GM19238 (cell line): ENCODE measurements around the gene PRRC2A.
A peak's percentile ranks its signal among the peaks of the same experiment; 100 is the strongest.

Experiments used
- DNase-seq: peaks from one replicate; pipeline ENCODE4 v3.0.0; 2011; ENCODE audit warnings: low spot score; ENCODE audit not compliant: insufficient read length

The PRRC2A gene

GRCh38 chr6:31620586-31621319, at the start of gene PRRC2A:
Gene PRRC2A (plus strand): TSS chr6:31620715. CDS start chr6:31622790, 2,075 bp downstream.
- peak; percentile 87 for DNase-seq

- DNase-seq, result peak; percentile 62
These were observed 48.2 kb upstream of the PRRC2A start, which contains the start of gene LTA for GRCh38 chr6:31572041-31572911. Gene LTA (plus strand): TSS chr6:31572289. CDS start chr6:31572743, 454 bp downstream.

GRCh38 chr6:31573239-31574105, 47.0 kb upstream of the PRRC2A start:
- DNase-seq, result no peak

- no peak for DNase-seq
These were observed 46.1 kb upstream of the PRRC2A start for GRCh38 chr6:31574106-31575061.

GRCh38 chr6:31575335-31575901, 45.1 kb upstream of the PRRC2A start, which contains the start of gene TNF:
Gene TNF (plus strand): TSS chr6:31575565. CDS start chr6:31575742, 177 bp downstream.
- DNase-seq, result peak; percentile 65

- DNase-seq, result no peak
These were observed 44.4 kb upstream of the PRRC2A start for GRCh38 chr6:31575952-31576685.

GRCh38 chr6:31576897-31577578, 43.5 kb upstream of the PRRC2A start:
- no peak for DNase-seq

GRCh38 chr6:31577579-31577966, 42.9 kb upstream of the PRRC2A start:
- no peak for DNase-seq

GRCh38 chr6:31578184-31579118, 42.1 kb upstream of the PRRC2A start:
- no peak for DNase-seq

GRCh38 chr6:31579119-31579505, 41.4 kb upstream of the PRRC2A start:
- DNase-seq, result no peak

- DNase-seq, result no peak
These were observed 40.7 kb upstream of the PRRC2A start for GRCh38 chr6:31579546-31580437.

GRCh38 chr6:31580438-31580740, 40.1 kb upstream of the PRRC2A start:
- DNase-seq, result no peak

GRCh38 chr6:31580807-31581433, 39.6 kb upstream of the PRRC2A start:
- peak; percentile 72 for DNase-seq

GRCh38 chr6:31581434-31582229, 38.9 kb upstream of the PRRC2A start:
- no peak for DNase-seq

- no peak for DNase-seq
These were observed 38.3 kb upstream of the PRRC2A start, which contains the start of gene LTB for GRCh38 chr6:31582230-31582643. Gene LTB (minus strand): TSS chr6:31582424. CDS start chr6:31582417, 7 bp downstream.
